Esophagus (tissue), 2 donors: ENCODE measurements around the gene ABHD3. TPM values are rescaled to one million over a fixed set of nuclear protein-coding genes. Genes with fewer than 3 reads are reported as not detected.
"Not testable (repeated sequence)": the region's sequence is repeated elsewhere in the genome, so short reads cannot be mapped to it uniquely, and the experiment has no call there.

Experiments
- H3K27ac ChIP-seq, 2 donors: one replicate each; pipeline ENCODE4 v1.5.1; 2013; ENCODE audit warnings: low read depth in 2 of 2, mild to moderate bottlenecking in 2 of 2, inconsistent platforms in 1 of 2, low read length in 1 of 2, moderate library complexity in 1 of 2
- H3K27me3 ChIP-seq, 2 donors: one replicate each; pipeline ENCODE4 v1.6.1; 2013; ENCODE audit warnings: low read length in 2 of 2, control low read depth in 1 of 2, mild to moderate bottlenecking in 1 of 2; ENCODE audit not compliant: insufficient read depth in 2 of 2, control insufficient read depth in 1 of 2
- H3K36me3 ChIP-seq, 2 donors: one replicate each; pipeline ENCODE4 v1.6.1; 2013; ENCODE audit warnings: low read length in 1 of 2; ENCODE audit not compliant: control insufficient read depth in 2 of 2, insufficient read depth in 2 of 2
- H3K4me1 ChIP-seq, 2 donors: one replicate each; pipeline ENCODE4 v1.6.1; 2013; ENCODE audit warnings: low read length in 1 of 2; ENCODE audit not compliant: control insufficient read depth in 2 of 2, insufficient read depth in 2 of 2
- H3K4me3 ChIP-seq, 2 donors: one replicate each; pipeline ENCODE4 v1.5.1; 2013; ENCODE audit warnings: low read length in 2 of 2, mild to moderate bottlenecking in 2 of 2, low read depth in 1 of 2, moderate library complexity in 1 of 2
- H3K9me3 ChIP-seq, 2 donors: one replicate each; pipeline ENCODE4 v1.6.1; 2013; ENCODE audit warnings: mild to moderate bottlenecking in 2 of 2, low read depth in 1 of 2, low read length in 1 of 2, moderate library complexity in 1 of 2; ENCODE audit not compliant: control insufficient read depth in 2 of 2, insufficient read depth in 1 of 2
- WGBS, 2 donors: extraction: QIAGEN DNeasy Blood & Tissue Kit; methylation state at CpG; one replicate each; pipeline ENCODE4 v1.1.7; 2013; 5-methylcytosine and 5-hydroxymethylcytosine counted together
- polyA plus RNA-seq, 2 donors: library from polyadenylated mRNA; stranded (reverse); fragments of 200-250 nt; gene quantifications; one replicate each; pipeline ENCODE4 v1.2.3, GENCODE V29; 2013
- donor health status: healthy with polysubstance abuse.
- donor health status: Bipolar disorder and iron deficiency.

The ABHD3 gene
- polyA plus RNA-seq, 2 donors, result 13.4 to 53.9 TPM

DNA sequence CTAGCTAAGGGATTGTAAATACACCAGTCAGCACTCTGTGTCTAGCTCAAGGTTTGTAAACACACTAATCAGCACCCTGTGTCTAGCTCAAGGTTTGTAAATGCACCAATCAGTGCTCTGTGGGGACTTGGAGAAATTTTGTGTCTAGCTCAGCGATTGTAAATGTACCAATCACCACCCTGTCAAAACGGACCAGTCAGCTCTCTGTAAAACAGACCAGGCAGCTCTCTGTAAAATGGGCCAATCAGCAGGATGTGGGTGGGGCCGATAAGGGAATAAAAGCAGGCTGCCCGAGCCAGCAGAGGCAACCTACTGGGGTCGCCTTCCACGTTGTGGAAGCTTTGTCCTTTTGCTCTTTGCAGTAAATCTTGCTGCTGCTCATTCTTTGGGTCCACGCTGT is 2.6 kb upstream of the ABHD3 start:
- H3K27ac ChIP-seq, H3K36me3 ChIP-seq, H3K4me1 ChIP-seq, H3K27me3 ChIP-seq, H3K4me3 ChIP-seq, H3K9me3 ChIP-seq: not testable (repeated sequence)
- WGBS, 2 donors, result 81 to 82% methylated on average over 7 of the region's 7 CpGs

DNA sequence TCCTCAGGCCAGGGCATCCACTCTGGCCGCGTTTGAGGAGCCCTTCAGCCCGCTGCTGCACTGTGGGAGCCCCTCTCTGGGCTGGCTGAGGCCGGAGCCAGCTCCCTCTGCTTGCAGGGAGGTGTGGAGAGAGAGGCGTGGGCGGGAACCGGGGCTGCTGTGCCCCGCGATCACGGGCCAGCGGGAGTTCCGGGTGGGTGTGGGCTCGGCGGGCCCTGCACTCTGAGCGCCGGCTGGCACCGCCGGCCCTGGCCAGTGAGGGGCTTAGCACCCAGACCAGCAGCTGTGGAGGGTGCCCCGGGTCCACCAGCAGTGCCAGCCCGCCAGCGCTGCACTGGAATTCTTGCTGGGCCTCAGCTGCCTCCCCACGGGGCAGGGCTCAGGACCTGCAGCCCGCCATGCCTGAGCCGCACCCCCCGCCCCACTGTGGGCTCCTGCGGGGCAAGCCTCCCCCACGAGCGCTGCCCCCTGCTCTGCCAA is 1.9 kb upstream of the ABHD3 start:
- WGBS, 2 donors, result 98% methylated on average over 21 to 28 of the region's 28 CpGs
- H3K4me1 ChIP-seq, result no peaks in the 10 kb centered on the region

DNA sequence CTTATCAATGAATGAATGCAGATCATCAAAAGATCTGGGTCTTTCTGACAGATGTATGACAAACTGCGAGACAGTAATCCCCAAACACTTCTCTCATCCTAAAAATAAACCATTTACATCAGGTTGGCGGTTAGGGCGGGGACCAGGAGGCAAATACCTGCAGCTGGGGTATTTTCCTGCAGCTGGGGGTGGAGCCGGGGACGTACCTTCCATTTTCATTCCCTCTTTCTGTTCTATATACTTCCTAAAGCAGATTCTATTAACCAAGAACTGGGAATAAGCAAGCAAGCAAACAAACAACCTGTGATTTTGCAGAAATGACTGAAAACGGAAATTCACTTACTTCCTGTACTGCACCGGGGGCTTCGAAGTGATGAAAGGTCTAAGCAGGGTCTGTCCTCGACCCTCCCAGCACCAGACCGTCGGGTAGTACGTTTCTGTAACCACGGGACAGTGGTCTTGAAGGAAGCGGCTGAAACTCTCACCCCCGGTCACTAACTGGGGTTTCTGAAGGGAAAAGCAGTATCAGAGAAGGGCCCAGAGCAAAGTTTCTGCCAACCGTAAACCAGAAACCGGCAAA is 1.2 kb downstream of the ABHD3 start:
- Histone ChIP-seq H3K9me3 (no peaks in the 10 kb centered on the region), H3K36me3 (peaks cover 0 to 2% of the 10 kb centered on the region in 2 donors), H3K27me3 (no peaks in the 10 kb centered on the region), H3K4me1 (no peaks in the 10 kb centered on the region), H3K4me3 (peak overlapping the region; percentile 75 to 91), H3K27ac (peak overlapping the region; percentile 98 to 99)
- 4 to 5% methylated on average over 17 of the region's 17 CpGs for WGBS, 2 donors

More for the DNA sequence above, 1.9 kb upstream of the ABHD3 start:
- Histone ChIP-seq H3K36me3 (no peaks in the 10 kb centered on the region), H3K27ac (no peak overlapping the region), H3K27me3 (no peaks in the 10 kb centered on the region), H3K9me3 (no peaks in the 10 kb centered on the region), H3K4me3 (no peak overlapping the region)

DNA sequence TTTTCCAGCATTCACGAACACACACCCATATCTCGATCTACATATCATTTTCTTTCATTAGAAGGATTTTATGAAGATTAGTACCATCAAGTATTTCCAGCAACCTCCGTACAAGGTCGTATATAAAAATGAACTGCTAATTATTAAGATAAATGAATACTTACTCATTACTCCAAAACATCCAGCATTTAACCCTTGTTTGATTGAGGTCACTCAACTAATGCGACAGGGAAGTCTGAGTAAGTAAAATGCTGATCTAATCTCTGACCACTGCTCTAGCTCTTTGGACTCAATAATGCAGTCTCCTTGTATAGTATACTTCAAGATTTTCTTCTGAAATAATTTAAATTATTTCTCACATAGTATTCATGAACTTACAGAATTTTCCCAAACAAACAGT is 2.0 kb downstream of the ABHD3 start:
- H3K27ac ChIP-seq, result no peak overlapping the region
- H3K4me3 ChIP-seq, result peak overlapping the region in 1 of 2 donors; percentile 75
- WGBS, 2 donors, result 81 to 83% methylated on average over 5 of the region's 5 CpGs

DNA sequence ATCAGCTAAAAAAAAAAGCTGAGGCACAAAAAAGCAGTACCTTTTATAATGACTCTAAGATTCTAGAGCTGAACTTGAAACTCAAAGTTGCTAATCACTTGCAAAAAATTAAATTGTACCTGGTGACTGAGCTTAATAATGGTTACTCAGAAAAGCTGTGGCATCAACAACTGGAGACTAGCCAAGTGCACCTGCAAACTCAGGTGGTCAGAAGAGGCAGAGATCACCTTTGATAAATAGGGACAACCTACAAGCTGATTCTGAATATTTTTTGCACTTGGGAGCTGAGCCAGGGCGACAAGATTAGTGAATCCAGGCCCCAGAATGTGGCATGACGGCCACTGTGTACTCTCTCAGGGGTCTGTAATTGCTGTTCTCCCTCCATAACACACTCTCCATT is 3.0 kb downstream of the ABHD3 start:
- Histone ChIP-seq H3K9me3 (no peaks in the 10 kb centered on the region), H3K27ac (no peak overlapping the region), H3K4me1 (no peaks in the 10 kb centered on the region), H3K4me3 (no peak overlapping the region), H3K36me3 (peaks cover 0 to 2% of the 10 kb centered on the region in 2 donors), H3K27me3 (no peaks in the 10 kb centered on the region)
- 92 to 97% methylated on average over 2 of the region's 2 CpGs for WGBS, 2 donors

More for the DNA sequence above, 2.0 kb downstream of the ABHD3 start:
- no peaks in the 10 kb centered on the region for H3K27me3 ChIP-seq
- H3K4me1 ChIP-seq, result no peaks in the 10 kb centered on the region
- peaks cover 0 to 2% of the 10 kb centered on the region in 2 donors for H3K36me3 ChIP-seq
- H3K9me3 ChIP-seq, result no peaks in the 10 kb centered on the region

DNA sequence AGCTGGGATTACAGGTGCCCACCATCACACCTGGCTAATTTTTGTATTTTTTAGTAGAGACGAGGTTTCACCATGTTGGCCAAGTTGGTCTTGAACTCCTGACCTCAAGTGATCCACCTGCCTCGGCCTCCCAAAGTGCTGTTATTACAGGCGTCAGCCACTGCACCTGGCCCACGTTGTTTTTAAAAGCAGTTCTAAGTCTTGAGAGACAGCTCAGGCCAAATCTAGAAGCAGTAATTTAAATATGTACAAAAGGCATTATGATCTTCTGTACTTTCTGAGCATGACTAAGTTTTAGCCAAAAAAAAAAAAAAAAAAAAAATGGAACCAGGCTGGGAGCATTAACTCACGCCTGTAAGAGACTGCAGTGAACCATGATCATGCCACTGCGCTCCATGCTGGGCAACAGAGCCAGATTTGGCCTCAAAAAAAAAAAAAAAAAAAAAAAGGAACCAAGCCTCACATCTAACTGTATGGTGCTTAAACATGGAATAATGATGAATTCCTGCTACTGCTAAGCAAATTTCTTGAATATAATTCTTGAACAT is 4.0 kb downstream of the ABHD3 start:
- WGBS, 2 donors, result 83 to 93% methylated on average over 6 of the region's 6 CpGs
- Histone ChIP-seq H3K36me3 (peaks cover 0 to 2% of the 10 kb centered on the region in 2 donors), H3K4me1 (no peaks in the 10 kb centered on the region), H3K9me3 (no peaks in the 10 kb centered on the region), H3K4me3 (no peak overlapping the region), H3K27ac (no peak overlapping the region), H3K27me3 (no peaks in the 10 kb centered on the region)

DNA sequence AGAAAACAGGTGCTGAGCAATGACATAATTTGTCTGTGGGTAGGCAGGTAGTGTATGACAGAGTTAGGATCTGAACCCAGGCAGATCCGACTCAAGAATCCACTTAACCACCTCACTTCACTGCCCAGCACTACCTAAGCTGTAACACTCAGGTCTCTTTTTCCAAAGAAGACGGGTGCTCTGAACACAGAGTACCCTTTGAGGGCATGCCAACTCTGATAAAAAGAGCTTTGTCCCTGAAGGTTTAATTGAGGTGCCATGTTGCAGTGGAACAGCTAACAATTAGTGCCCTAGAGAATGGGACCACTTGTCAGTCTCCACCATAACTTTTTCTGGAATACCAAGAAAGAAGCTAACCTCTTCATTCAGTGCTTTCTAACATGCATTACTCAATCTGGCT is 11.3 kb downstream of the ABHD3 start:
- WGBS, 2 donors, result 83 to 86% methylated on average over 2 of the region's 2 CpGs

DNA sequence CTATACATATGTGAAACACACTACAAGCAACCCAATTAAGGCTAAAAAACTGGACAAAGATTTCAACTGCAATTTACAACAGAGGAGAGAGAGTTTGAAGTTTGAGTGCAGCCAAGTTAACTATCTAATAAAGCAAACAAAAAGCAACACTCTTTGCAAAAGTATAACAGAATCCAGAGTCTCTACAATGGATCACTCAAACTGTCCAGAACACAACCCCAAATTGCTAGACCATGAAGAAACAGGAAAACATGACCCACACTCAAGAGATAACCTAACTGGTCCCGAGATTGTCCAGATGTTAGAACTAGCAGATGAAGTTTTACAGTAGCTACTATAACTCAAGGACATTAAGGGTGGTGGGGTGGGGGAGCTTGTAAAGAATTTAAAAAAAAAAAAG is 14.8 kb downstream of the ABHD3 start:
- H3K9me3 ChIP-seq, result no peaks in the 10 kb centered on the region
- WGBS, 2 donors, result 94 to 97% methylated on average over 1 of the region's 1 CpG
- no peak overlapping the region for H3K27ac ChIP-seq
- H3K36me3 ChIP-seq, result peaks cover 0 to 4% of the 10 kb centered on the region in 2 donors
- H3K4me1 ChIP-seq, result no peaks in the 10 kb centered on the region
- H3K4me3 ChIP-seq, result no peak overlapping the region
- no peaks in the 10 kb centered on the region for H3K27me3 ChIP-seq

More for the DNA sequence above, 11.3 kb downstream of the ABHD3 start:
- Histone ChIP-seq H3K4me1 (no peaks in the 10 kb centered on the region), H3K27me3 (no peaks in the 10 kb centered on the region), H3K4me3 (no peak overlapping the region), H3K27ac (no peak overlapping the region), H3K36me3 (peaks cover 2 to 4% of the 10 kb centered on the region in 2 donors), H3K9me3 (no peaks in the 10 kb centered on the region)

DNA sequence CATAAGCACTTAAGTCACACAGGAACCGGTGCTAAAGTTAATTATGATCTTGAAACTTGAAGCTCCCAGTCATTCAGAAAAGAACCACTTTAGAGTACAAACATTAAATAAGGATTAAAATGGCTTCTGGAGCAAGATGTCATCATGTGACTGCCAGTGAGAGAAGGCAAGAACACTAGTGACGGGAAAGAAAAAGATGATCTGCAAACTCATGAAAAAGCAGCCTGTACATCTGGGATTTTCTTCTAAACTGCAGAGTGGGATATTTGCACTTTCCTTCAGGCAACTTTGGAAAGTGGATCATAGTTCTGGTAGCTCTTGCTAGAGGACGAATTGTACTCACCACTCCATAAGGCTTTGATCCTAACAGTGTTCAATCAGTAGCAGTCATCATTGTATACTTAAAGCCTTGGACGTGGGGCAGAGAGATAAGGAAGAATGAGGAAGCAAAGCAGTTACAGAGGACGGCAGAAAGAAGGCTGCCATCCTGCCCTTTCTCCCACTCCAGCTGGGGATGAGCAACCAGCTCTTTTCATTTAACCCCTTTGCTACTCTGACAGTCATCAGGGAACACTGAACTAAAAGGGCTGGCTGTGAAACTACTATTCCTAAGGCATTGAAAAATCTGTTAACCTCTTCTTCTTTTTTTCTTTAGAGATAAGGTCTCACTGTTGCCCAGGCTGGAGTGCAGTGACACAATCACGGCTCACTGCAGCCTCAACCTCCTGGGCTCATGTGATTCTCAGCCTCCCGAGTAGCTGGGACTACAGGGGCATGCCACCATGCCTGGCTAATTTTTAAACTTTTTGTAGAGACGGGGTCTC is 18.1 kb downstream of the ABHD3 start:
- H3K4me3 ChIP-seq, result no peak overlapping the region
- H3K27ac ChIP-seq, result no peak overlapping the region
- H3K36me3 ChIP-seq, result no peaks in the 10 kb centered on the region
- no peaks in the 10 kb centered on the region for H3K4me1 ChIP-seq
- WGBS, 2 donors, result 57 to 71% methylated on average over 8 of the region's 8 CpGs
- no peaks in the 10 kb centered on the region for H3K9me3 ChIP-seq
- no peaks in the 10 kb centered on the region for H3K27me3 ChIP-seq
